Fibroblast of the aortic adventitia (primary cell): ENCODE measurements around the gene AHSG. TPM values are rescaled to one million over a fixed set of nuclear protein-coding genes. Genes with fewer than 3 reads are reported as not detected.

ENCODE experiments used
- DNase-seq: peaks from one replicate; pipeline ENCODE4 v3.0.0-alpha.2; 2010; ENCODE audit warnings: low read depth
- H3K4me3 ChIP-seq: 2 replicates; pipeline ENCODE4 v1.5.1; 2011; ENCODE audit warnings: low read depth, mild to moderate bottlenecking, control low read depth, low read length, moderate library complexity
- CTCF ChIP-seq: IDR thresholded peaks from 2 replicates; pipeline ENCODE4 v1.5.1; 2011; ENCODE audit warnings: mild to moderate bottlenecking, low read length, control low read depth, inconsistent platforms; ENCODE audit not compliant: insufficient read depth
- total RNA-seq: library from RNA; depleted of rRNA; stranded (reverse); fragments of >200 nt; gene quantifications from 2 replicates; pipeline ENCODE4 v1.2.3, GENCODE V29; 2012; ENCODE audit warnings: low replicate concordance

AHSG gene
- total RNA-seq, 1 donor, result not detected

- H3K4me3 ChIP-seq, result no peak overlapping the region
- no peak for DNase-seq
These were observed 9.9 kb downstream of the AHSG start for GRCh38 chr3:186622651-186623310.

GRCh38 chr3:186624598-186624997, 11.7 kb downstream of the AHSG start:
- TF ChIP-seq CTCF, result no peak
- no peak for DNase-seq

More at GRCh38 chr3:186622651-186623310, 9.9 kb downstream of the AHSG start:
- TF ChIP-seq CTCF, result no peak

GRCh38 chr3:186625600-186626042, 12.8 kb downstream of the AHSG start:
- no peak for TF ChIP-seq CTCF
- no peak for DNase-seq
- H3K4me3 ChIP-seq, result no peak overlapping the region

More at GRCh38 chr3:186624598-186624997, 11.7 kb downstream of the AHSG start:
- H3K4me3 ChIP-seq, result no peak overlapping the region

- TF ChIP-seq CTCF, result no peak
- DNase-seq, result no peak
- H3K4me3 ChIP-seq, result no peak overlapping the region
These were observed 13.5 kb downstream of the AHSG start for GRCh38 chr3:186626254-186626847.

- DNase-seq, result no peak
- H3K4me3 ChIP-seq, result no peak overlapping the region
- TF ChIP-seq CTCF, result no peak
These were observed 15.1 kb downstream of the AHSG start for GRCh38 chr3:186627852-186628414.

GRCh38 chr3:186628756-186629155, 15.9 kb downstream of the AHSG start:
- no peak for TF ChIP-seq CTCF
- no peak for DNase-seq
- no peak overlapping the region for H3K4me3 ChIP-seq
